Measurements from ENCODE around the gene SH3BP5.

DNA sequence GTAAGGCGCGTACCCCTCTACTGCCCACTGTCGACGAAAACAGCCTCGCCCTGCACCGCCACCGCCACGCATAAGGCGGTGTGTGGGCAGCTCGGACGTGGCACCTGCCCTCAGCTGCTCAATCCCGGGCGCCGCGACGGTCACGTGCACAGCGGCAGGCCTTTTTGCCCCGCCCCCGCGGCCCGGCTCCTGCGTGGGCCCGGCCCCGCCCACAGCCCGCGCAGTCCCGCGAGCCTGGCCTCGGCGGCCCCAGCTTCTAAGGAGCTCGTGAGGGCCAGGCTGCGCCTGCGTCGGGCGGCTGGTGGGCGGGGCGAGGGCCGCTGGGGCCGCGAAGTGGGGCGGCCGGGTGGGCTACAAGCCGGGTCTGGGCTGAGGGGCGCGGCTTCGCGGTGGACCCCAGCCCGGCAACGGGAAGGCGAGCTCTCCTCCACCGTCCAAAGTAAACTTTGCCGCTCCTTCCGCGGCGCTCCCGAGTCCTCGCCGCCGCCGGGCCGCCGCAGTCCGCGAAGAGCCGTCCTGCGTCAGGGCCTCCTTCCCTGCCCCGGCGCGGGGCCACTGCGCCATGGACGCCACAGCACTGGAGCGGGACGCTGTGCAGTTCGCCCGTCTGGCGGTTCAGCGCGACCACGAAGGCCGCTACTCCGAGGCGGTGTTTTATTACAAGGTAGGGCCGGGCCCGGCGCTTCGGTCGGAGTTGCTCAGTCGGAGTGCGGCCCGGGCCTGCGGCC lies 126.3 kb downstream of the SH3BP5 start, which contains the start of gene CAPN7:
- TF ChIP-seq CTCF (IDR thresholded peaks at IDR 0.05) (peak; percentile 11 to 39 (median 31)), POLR2A (IDR thresholded peaks at IDR 0.05) (peak; percentile 91)
